Transverse colon (tissue), 3 donors: Measurements from ENCODE around the gene BTBD2.

ENCODE experiments used
- POLR2A ChIP-seq: fragments of 450-650 bp; IDR thresholded peaks from one replicate; pipeline ENCODE4 v1.6.1; 2016; ENCODE audit warnings: antibody characterized with exemption, mild to moderate bottlenecking, moderate library complexity
- TF ChIP-seq, protein P1 (sequence below), 5 experiments: fragments of 200-600 bp in 3 of 5; fragments of 450-650 bp in 2 of 5; sonication (generic) in 3 of 5; IDR thresholded peaks; 1 replicate in 2 of 5; 2 replicates in 3 of 5; pipeline ENCODE4 v1.5.1; 2016 to 2017; ENCODE audit warnings: antibody characterized with exemption in 5 of 5, inconsistent platforms in 3 of 5, mild to moderate bottlenecking in 2 of 5, moderate library complexity in 1 of 5

- TF ChIP-seq POLR2A, result no peak
- TF ChIP-seq, protein P1, sequence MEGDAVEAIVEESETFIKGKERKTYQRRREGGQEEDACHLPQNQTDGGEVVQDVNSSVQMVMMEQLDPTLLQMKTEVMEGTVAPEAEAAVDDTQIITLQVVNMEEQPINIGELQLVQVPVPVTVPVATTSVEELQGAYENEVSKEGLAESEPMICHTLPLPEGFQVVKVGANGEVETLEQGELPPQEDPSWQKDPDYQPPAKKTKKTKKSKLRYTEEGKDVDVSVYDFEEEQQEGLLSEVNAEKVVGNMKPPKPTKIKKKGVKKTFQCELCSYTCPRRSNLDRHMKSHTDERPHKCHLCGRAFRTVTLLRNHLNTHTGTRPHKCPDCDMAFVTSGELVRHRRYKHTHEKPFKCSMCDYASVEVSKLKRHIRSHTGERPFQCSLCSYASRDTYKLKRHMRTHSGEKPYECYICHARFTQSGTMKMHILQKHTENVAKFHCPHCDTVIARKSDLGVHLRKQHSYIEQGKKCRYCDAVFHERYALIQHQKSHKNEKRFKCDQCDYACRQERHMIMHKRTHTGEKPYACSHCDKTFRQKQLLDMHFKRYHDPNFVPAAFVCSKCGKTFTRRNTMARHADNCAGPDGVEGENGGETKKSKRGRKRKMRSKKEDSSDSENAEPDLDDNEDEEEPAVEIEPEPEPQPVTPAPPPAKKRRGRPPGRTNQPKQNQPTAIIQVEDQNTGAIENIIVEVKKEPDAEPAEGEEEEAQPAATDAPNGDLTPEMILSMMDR (IDR thresholded peaks at IDR 0.05), result no peak
These were observed 31.5 kb upstream of the BTBD2 start for GRCh38 chr19:2047076-2047448.
